Measurements from ENCODE around the gene NBEA.
"Not testable (repeated sequence)": the region's sequence is repeated elsewhere in the genome, so short reads cannot be mapped to it uniquely, and the experiment has no call there.

NBEA gene

GRCh38 chr13:34913040-34913439, 29.0 kb upstream of the NBEA start:
- peak; percentile 47 for DNase-seq (ENCODE audit: low read depth, low spot score)
- no peaks in the 10 kb centered on the region for H3K27me3 ChIP-seq (ENCODE audit: insufficient read depth, insufficient read length)
- H3K9me3 ChIP-seq (ENCODE audit: insufficient read depth, low read length) = no peaks in the 10 kb centered on the region
- H3K36me3 ChIP-seq (ENCODE audit: insufficient read depth, insufficient read length, low read length) = no peaks in the 10 kb centered on the region
- H3K9ac ChIP-seq (ENCODE audit: insufficient read length, low read depth) = no peak overlapping the region
- TF ChIP-seq YY1 (IDR thresholded peaks at IDR 0.05; ENCODE audit: insufficient read depth, insufficient read length) = no peak
- TF ChIP-seq SUZ12 (IDR thresholded peaks at IDR 0.05; ENCODE audit: extremely low read depth, insufficient read depth, insufficient read length) = no peak
- TF ChIP-seq ZNF274 (IDR thresholded peaks at IDR 0.05; ENCODE audit: low read depth, low read length) = no peak
- H3K4me1 ChIP-seq (ENCODE audit: insufficient read depth, insufficient read length) = no peaks in the 10 kb centered on the region
- no peak overlapping the region for H3K4me3 ChIP-seq (ENCODE audit: insufficient read length, low read depth)

- no peak overlapping the region for H3K9ac ChIP-seq (ENCODE audit: insufficient read length, low read depth)
- TF ChIP-seq YY1 (IDR thresholded peaks at IDR 0.05; ENCODE audit: insufficient read depth, insufficient read length) (no peak), SUZ12 (IDR thresholded peaks at IDR 0.05; ENCODE audit: extremely low read depth, insufficient read depth, insufficient read length) (no peak), ZNF274 (IDR thresholded peaks at IDR 0.05; ENCODE audit: low read depth, low read length) (no peak)
- H3K27me3 ChIP-seq (ENCODE audit: insufficient read depth, insufficient read length) = no peaks in the 10 kb centered on the region
- no peaks in the 10 kb centered on the region for H3K9me3 ChIP-seq (ENCODE audit: insufficient read depth, low read length)
- DNase-seq (ENCODE audit: low read depth, low spot score) = peak; percentile 77
- no peaks in the 10 kb centered on the region for H3K4me1 ChIP-seq (ENCODE audit: insufficient read depth, insufficient read length)
- H3K4me3 ChIP-seq (ENCODE audit: insufficient read length, low read depth) = no peak overlapping the region
- H3K36me3 ChIP-seq (ENCODE audit: insufficient read depth, insufficient read length, low read length) = no peaks in the 10 kb centered on the region
Observed at GRCh38 chr13:34914416-34914815, 27.7 kb upstream of the NBEA start.

GRCh38 chr13:34926508-34926907, 15.6 kb upstream of the NBEA start:
- H3K4me1 ChIP-seq (ENCODE audit: insufficient read depth, insufficient read length) = no peaks in the 10 kb centered on the region
- no peak for DNase-seq (ENCODE audit: low read depth, low spot score)

GRCh38 chr13:34928676-34929075, 13.4 kb upstream of the NBEA start:
- not testable (repeated sequence) for DNase-seq (ENCODE audit: low read depth, low spot score); H3K27me3 ChIP-seq (ENCODE audit: insufficient read depth, insufficient read length)

More at GRCh38 chr13:34926508-34926907, 15.6 kb upstream of the NBEA start:
- H3K36me3 ChIP-seq (ENCODE audit: insufficient read depth, insufficient read length, low read length) = no peaks in the 10 kb centered on the region
- TF ChIP-seq YY1 (IDR thresholded peaks at IDR 0.05; ENCODE audit: insufficient read depth, insufficient read length) = no peak
- no peaks in the 10 kb centered on the region for H3K27me3 ChIP-seq (ENCODE audit: insufficient read depth, insufficient read length)
- H3K9ac ChIP-seq (ENCODE audit: insufficient read length, low read depth) = no peak overlapping the region
- H3K9me3 ChIP-seq (ENCODE audit: insufficient read depth, low read length) = no peaks in the 10 kb centered on the region
- no peak overlapping the region for H3K4me3 ChIP-seq (ENCODE audit: insufficient read length, low read depth)

GRCh38 chr13:34931572-34931971, 10.5 kb upstream of the NBEA start:
- Histone ChIP-seq H3K9me3 (ENCODE audit: insufficient read depth, low read length) (no peaks in the 10 kb centered on the region), H3K4me1 (ENCODE audit: insufficient read depth, insufficient read length) (no peaks in the 10 kb centered on the region), H3K36me3 (ENCODE audit: insufficient read depth, insufficient read length, low read length) (no peaks in the 10 kb centered on the region), H3K9ac (ENCODE audit: insufficient read length, low read depth) (no peak overlapping the region), H3K4me3 (ENCODE audit: insufficient read length, low read depth) (no peak overlapping the region), H3K27me3 (ENCODE audit: insufficient read depth, insufficient read length) (no peaks in the 10 kb centered on the region)
- no peak for DNase-seq (ENCODE audit: low read depth, low spot score)
- TF ChIP-seq YY1 (IDR thresholded peaks at IDR 0.05; ENCODE audit: insufficient read depth, insufficient read length) (no peak), ZNF274 (IDR thresholded peaks at IDR 0.05; ENCODE audit: low read depth, low read length) (no peak), SUZ12 (IDR thresholded peaks at IDR 0.05; ENCODE audit: extremely low read depth, insufficient read depth, insufficient read length) (no peak)

More at GRCh38 chr13:34928676-34929075, 13.4 kb upstream of the NBEA start:
- H3K4me3 ChIP-seq (ENCODE audit: insufficient read length, low read depth); H3K4me1 ChIP-seq (ENCODE audit: insufficient read depth, insufficient read length); H3K9ac ChIP-seq (ENCODE audit: insufficient read length, low read depth); H3K9me3 ChIP-seq (ENCODE audit: insufficient read depth, low read length); H3K36me3 ChIP-seq (ENCODE audit: insufficient read depth, insufficient read length, low read length): not testable (repeated sequence)

GRCh38 chr13:34933349-34933748, 8.7 kb upstream of the NBEA start:
- H3K4me1 ChIP-seq (ENCODE audit: insufficient read depth, insufficient read length) = no peaks in the 10 kb centered on the region
- H3K4me3 ChIP-seq (ENCODE audit: insufficient read length, low read depth) = no peak overlapping the region
- no peak for DNase-seq (ENCODE audit: low read depth, low spot score)
- TF ChIP-seq ZNF274 (IDR thresholded peaks at IDR 0.05; ENCODE audit: low read depth, low read length) = no peak
- TF ChIP-seq SUZ12 (IDR thresholded peaks at IDR 0.05; ENCODE audit: extremely low read depth, insufficient read depth, insufficient read length) = no peak
- no peak for TF ChIP-seq YY1 (IDR thresholded peaks at IDR 0.05; ENCODE audit: insufficient read depth, insufficient read length)
- no peak overlapping the region for H3K9ac ChIP-seq (ENCODE audit: insufficient read length, low read depth)
- no peaks in the 10 kb centered on the region for H3K36me3 ChIP-seq (ENCODE audit: insufficient read depth, insufficient read length, low read length)
- no peaks in the 10 kb centered on the region for H3K9me3 ChIP-seq (ENCODE audit: insufficient read depth, low read length)
- no peaks in the 10 kb centered on the region for H3K27me3 ChIP-seq (ENCODE audit: insufficient read depth, insufficient read length)

GRCh38 chr13:34933786-34934185, 8.3 kb upstream of the NBEA start:
- Histone ChIP-seq H3K4me1 (ENCODE audit: insufficient read depth, insufficient read length) (no peaks in the 10 kb centered on the region), H3K9me3 (ENCODE audit: insufficient read depth, low read length) (no peaks in the 10 kb centered on the region), H3K9ac (ENCODE audit: insufficient read length, low read depth) (no peak overlapping the region), H3K4me3 (ENCODE audit: insufficient read length, low read depth) (no peak overlapping the region), H3K27me3 (ENCODE audit: insufficient read depth, insufficient read length) (no peaks in the 10 kb centered on the region), H3K36me3 (ENCODE audit: insufficient read depth, insufficient read length, low read length) (no peaks in the 10 kb centered on the region)
- TF ChIP-seq ZNF274 (IDR thresholded peaks at IDR 0.05; ENCODE audit: low read depth, low read length) = no peak
- no peak for TF ChIP-seq YY1 (IDR thresholded peaks at IDR 0.05; ENCODE audit: insufficient read depth, insufficient read length)
- no peak for TF ChIP-seq SUZ12 (IDR thresholded peaks at IDR 0.05; ENCODE audit: extremely low read depth, insufficient read depth, insufficient read length)
- no peak for DNase-seq (ENCODE audit: low read depth, low spot score)

- TF ChIP-seq SUZ12 (IDR thresholded peaks at IDR 0.05; ENCODE audit: extremely low read depth, insufficient read depth, insufficient read length) (no peak), ZNF274 (IDR thresholded peaks at IDR 0.05; ENCODE audit: low read depth, low read length) (no peak), YY1 (IDR thresholded peaks at IDR 0.05; ENCODE audit: insufficient read depth, insufficient read length) (no peak)
- no peak overlapping the region for H3K9ac ChIP-seq (ENCODE audit: insufficient read length, low read depth)
- no peaks in the 10 kb centered on the region for H3K4me1 ChIP-seq (ENCODE audit: insufficient read depth, insufficient read length)
Observed at GRCh38 chr13:34935841-34936240, 6.2 kb upstream of the NBEA start.

More at GRCh38 chr13:34935841-34936240, 6.2 kb upstream of the NBEA start:
- DNase-seq (ENCODE audit: low read depth, low spot score) = no peak
- Histone ChIP-seq H3K9me3 (ENCODE audit: insufficient read depth, low read length) (no peaks in the 10 kb centered on the region), H3K36me3 (ENCODE audit: insufficient read depth, insufficient read length, low read length) (no peaks in the 10 kb centered on the region), H3K27me3 (ENCODE audit: insufficient read depth, insufficient read length) (no peaks in the 10 kb centered on the region), H3K4me3 (ENCODE audit: insufficient read length, low read depth) (no peak overlapping the region)

Measured in NT2/D1 (cell line).